Astrocyte of the cerebellum (primary cell): ENCODE measurements around the gene TIAM2.

Experiments used
- DNase-seq: peaks from one replicate; pipeline ENCODE4 v3.0.0-alpha.2; 2011; ENCODE audit warnings: low read depth
- H3K4me3 ChIP-seq: 2 replicates; pipeline ENCODE4 v1.5.1; 2011; ENCODE audit warnings: mild to moderate bottlenecking, low read depth, low read length, moderate library complexity
- in situ Hi-C: cut with HindIII; loops from 2 replicates; pipeline ENCODE4 v1.10.0; 2017; ENCODE audit warnings: low sequenced_read_pairs
- TF ChIP-seq, protein P1 (sequence below): IDR thresholded peaks from 2 replicates; pipeline ENCODE4 v1.5.1; 2012; ENCODE audit warnings: low read length, low read depth, moderate library complexity, mild to moderate bottlenecking; ENCODE audit errors: missing control alignments

TIAM2 gene

DNA sequence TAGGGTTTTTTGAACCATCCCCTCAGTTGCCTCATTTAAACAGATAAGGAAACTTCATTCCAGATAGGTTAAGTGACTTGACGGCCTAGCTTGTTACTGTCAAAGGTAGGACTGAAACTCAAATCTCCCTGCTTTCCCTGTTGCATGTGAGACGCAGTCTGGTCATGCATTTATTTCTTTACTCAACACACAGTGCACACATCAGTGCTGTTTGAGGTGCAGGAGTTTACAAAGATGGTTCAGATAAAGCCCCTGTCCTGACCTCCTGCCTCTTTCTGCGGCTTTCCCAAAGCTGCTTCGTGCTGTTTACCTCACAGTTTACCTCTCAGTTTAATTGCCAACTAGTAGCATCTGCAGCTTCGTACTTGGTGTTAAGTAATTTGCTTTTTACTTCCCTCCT is 26.6 kb downstream of the TIAM2 start:
- TF ChIP-seq, protein P1, sequence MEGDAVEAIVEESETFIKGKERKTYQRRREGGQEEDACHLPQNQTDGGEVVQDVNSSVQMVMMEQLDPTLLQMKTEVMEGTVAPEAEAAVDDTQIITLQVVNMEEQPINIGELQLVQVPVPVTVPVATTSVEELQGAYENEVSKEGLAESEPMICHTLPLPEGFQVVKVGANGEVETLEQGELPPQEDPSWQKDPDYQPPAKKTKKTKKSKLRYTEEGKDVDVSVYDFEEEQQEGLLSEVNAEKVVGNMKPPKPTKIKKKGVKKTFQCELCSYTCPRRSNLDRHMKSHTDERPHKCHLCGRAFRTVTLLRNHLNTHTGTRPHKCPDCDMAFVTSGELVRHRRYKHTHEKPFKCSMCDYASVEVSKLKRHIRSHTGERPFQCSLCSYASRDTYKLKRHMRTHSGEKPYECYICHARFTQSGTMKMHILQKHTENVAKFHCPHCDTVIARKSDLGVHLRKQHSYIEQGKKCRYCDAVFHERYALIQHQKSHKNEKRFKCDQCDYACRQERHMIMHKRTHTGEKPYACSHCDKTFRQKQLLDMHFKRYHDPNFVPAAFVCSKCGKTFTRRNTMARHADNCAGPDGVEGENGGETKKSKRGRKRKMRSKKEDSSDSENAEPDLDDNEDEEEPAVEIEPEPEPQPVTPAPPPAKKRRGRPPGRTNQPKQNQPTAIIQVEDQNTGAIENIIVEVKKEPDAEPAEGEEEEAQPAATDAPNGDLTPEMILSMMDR, result no peak
- in situ Hi-C loops, result no loop called here
- no peak for DNase-seq
- H3K4me3 ChIP-seq, result no peak overlapping the region

DNA sequence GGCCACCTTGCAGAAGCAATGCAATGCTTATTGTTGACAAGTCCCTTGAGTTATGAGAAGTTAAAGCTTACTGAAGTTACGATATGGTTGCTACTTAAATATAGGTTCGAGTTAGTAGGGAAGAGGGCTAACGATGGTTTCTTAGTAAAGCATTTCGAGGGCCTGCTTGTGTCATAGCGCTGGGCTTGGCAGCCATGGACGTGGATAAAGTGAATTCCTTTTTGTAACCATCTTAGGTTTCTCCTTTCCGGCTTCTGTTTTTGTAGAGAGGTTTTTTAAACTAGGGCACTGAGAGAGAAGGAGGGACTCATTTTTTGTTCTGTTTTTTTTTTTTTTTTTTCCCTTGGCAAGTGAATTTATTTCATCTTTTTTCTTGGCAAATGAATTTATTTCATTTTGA is 27.6 kb downstream of the TIAM2 start:
- DNase-seq, result no peak
- H3K4me3 ChIP-seq, result no peak overlapping the region
- TF ChIP-seq, protein P1, result no peak
- in situ Hi-C loops, result no loop called here

DNA sequence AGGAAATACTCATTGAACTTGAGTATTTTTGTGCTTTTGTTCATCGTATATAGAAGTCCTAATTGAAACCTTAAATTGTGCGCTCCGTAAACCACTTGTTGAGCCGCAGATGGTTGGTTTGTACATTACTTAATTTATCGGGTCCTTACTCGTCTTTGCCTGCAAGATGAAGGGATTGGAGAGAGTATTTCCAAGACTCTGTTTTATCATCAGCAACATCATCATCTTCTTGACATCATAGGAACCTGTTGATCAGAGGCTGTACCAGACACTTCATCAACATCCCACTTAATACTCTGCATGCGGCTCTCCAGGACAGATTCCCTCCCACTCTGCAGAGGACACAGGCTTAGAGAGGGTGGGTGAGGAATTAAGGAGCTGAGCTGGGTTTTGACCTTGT is 28.6 kb downstream of the TIAM2 start:
- TF ChIP-seq, protein P1, result no peak
- in situ Hi-C loops, result no loop called here
- no peak for DNase-seq
- no peak overlapping the region for H3K4me3 ChIP-seq

DNA sequence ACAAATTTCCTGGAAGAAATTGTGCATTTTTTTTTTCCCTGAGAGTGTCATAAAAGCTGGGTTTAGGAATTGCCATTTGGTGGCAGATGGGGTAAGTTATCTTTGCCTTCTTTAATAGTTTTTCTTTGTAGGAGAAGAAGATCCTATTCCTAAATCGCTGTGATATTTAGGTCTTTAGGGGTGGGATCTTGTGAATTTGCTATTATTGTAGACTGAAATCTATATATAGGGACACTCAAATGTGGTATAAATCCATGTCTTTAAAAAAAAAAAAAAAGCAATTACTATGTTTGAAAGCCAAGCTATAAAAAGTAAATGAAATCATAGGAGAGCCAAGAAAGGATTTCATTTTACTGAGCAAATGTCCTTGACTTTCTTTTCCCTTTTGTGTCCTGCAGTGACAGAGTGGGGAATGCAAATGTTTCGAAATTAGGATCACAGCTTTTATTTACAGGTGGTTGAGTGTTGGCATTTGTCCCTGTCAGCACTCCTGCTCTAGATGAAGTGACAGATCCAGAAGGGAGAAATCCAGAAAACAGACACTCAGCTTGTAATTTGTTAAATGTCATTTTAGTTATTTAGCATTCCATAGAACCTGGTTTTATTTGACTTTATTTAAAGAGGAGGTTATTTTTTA is 29.4 kb downstream of the TIAM2 start:
- TF ChIP-seq, protein P1, result no peak
- H3K4me3 ChIP-seq, result no peak overlapping the region
- in situ Hi-C loops, result no loop called here
- no peak for DNase-seq

DNA sequence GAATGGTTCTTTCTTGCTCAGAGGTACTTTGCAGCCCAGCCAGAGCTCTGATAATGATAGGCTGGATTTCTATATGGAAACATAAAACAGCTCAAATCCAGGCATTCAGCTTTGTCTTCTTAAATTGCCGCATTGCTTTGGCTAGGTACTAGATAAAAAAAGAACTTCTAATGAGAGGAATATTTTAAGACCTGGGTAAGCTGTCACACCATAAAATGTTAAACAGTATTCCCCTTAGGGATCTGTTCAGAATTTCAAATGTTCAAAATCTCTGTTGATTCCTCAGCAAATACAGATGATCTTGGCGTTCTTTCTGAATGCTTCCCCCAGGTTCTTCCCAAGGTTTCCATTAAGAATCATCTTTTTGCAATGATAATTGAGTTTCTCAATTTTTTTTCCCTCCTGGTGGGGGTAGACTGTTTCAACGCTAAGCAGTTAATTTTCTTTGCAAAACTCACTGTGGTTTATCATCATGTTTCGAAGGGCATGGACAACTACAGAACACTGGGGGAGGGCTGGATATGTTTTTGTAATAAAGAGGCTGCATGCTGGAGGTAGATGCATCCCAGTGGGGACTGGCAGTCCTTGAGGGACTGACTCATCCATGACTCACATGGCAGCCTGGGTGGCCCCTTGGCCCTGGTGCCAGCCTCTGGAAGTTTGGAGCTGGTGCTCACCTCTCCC is 31.0 kb downstream of the TIAM2 start:
- peak; percentile 64 for DNase-seq
- in situ Hi-C loops, result no loop called here
- H3K4me3 ChIP-seq, result no peak overlapping the region
- TF ChIP-seq, protein P1, result no peak

DNA sequence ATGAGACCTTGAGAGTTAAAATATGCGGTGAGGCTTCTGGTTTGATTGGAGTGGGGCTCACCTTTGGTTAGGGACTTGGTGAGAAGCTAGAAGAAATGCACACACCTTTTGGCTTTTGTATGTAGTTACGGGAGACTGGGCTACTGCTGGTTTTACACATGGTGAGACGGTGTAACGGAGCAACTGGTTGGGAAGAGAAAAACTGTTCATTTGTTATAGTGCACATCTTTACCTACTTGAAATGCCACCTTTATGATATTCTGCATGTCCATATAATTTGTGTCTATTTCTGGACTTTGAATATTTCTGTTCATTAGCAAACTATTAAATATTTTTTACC is 31.6 kb downstream of the TIAM2 start:
- DNase-seq, result no peak
- in situ Hi-C loops, result no loop called here
- no peak overlapping the region for H3K4me3 ChIP-seq
- TF ChIP-seq, protein P1, result no peak
